Measurements from ENCODE around the gene IQCE.
"Not testable (repeated sequence)": the region's sequence is repeated elsewhere in the genome, so short reads cannot be mapped to it uniquely, and the experiment has no call there.

Gene IQCE

GRCh38 chr7:2585446-2585845, 26.7 kb downstream of the IQCE start:
- no peak for FAIRE-seq
- TF ChIP-seq POLR2A (IDR thresholded peaks at IDR 0.05; ENCODE audit: low read depth, low read length), result no peak
- no peak for DNase-seq (ENCODE audit: insufficient read length, low spot score)

DNA sequence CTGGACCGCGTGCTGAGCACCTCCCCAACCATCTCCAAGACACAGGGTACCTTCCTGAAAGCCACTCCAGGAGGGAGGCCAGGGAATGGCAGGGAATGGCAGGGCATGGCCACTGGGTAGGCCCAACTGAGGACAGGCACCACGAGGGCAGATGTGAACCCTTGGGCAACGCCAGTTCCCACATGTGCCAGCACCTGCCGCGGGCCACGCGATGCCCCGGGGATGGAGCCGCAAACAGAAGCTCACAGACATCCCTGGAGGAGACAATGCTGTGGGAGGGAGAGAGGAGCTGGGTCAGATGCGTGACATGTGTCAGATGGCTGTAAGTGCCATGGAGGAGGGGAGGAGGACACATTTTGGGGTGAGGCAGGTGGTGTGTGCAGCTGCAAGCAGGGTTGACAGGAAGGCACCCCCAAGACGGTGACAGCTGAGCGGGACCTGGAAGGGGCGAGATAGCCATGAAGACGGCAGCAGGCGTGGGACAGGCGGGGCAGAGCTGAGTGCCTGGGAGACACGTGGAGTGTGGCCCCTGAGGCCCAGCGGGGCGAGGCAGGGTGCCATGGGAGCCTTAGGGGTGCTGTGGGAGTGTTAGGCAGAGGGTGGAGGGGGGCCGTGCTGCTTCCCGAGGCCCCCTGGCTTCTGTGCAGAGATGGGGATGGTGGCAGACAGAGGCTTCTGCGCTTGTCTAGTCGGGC, 27.7 kb downstream of the IQCE start:
- TF ChIP-seq POLR2A (IDR thresholded peaks at IDR 0.05; ENCODE audit: low read depth, low read length), result no peak
- FAIRE-seq (no peak), DNase-seq (ENCODE audit: insufficient read length, low spot score) (no peak)

DNA sequence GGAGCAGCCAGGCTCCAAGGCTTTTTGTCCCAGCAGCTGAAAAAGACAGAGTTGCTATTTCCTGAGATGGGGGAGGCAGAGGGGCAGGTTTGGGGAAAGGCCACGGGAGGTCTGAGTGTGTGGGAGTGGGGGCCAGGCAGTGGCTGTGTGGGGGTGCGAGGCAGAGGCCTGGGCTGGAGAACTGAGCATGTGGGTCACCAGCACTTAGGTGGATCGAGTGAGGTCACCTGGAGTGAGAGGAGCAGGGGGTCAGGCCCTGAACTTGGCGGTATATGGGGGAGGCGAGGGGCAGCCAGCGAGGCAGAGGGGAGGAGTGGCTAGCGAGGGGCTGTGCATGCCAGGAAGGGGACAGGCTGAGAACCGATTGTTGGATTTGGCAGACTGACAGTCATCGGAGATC, 28.4 kb downstream of the IQCE start:
- FAIRE-seq, result no peak
- TF ChIP-seq POLR2A (IDR thresholded peaks at IDR 0.05; ENCODE audit: low read depth, low read length), result no peak
- DNase-seq (ENCODE audit: insufficient read length, low spot score), result no peak

- FAIRE-seq (no peak), DNase-seq (ENCODE audit: insufficient read length, low spot score) (no peak)
- no peak for TF ChIP-seq POLR2A (IDR thresholded peaks at IDR 0.05; ENCODE audit: low read depth, low read length)
These were observed 29.0 kb downstream of the IQCE start for GRCh38 chr7:2587778-2588177.

DNA sequence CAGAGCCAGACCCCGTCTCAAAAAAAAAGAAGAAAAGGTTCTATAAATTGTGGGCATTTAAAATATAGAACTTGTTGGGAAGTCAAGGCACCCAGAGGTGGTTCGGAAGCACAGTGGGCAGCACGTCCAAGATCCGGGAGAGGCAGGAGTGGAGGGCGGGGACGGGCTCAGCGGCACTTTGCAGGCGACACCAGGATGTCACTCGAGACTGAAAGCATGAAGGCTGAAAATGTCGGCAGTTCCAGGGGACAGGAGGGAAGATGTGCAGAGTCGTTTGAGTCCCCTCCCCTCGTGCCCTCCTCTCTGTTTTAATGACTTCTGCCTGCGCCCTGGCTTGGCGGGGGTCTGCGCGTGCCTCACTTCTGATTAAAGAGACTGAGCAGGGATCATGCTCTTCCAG, 30.6 kb downstream of the IQCE start:
- no peak for TF ChIP-seq POLR2A (IDR thresholded peaks at IDR 0.05; ENCODE audit: low read depth, low read length)
- no peak for FAIRE-seq
- no peak for DNase-seq (ENCODE audit: insufficient read length, low spot score)

DNA sequence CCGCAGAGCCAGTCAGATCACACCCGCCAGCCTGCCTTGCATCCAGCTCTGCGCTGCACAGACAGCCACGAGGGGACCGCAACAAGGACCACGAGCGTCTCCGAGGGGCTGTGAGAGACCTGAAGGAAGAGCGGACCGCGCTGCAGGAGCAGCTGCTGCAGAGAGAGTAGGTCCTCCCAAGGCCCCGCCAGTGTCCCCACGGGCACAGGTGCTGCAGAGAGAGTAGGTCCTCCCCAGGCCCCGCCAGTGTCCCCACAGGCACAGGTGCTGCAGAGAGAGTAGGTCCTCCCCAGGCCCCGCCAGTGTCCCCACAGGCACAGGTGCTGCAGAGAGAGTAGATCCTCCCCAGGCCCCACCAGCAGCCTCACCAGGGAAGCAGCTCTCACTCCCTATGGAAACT, 31.2 kb downstream of the IQCE start:
- not testable (repeated sequence) for FAIRE-seq; DNase-seq (ENCODE audit: insufficient read length, low spot score)

DNA sequence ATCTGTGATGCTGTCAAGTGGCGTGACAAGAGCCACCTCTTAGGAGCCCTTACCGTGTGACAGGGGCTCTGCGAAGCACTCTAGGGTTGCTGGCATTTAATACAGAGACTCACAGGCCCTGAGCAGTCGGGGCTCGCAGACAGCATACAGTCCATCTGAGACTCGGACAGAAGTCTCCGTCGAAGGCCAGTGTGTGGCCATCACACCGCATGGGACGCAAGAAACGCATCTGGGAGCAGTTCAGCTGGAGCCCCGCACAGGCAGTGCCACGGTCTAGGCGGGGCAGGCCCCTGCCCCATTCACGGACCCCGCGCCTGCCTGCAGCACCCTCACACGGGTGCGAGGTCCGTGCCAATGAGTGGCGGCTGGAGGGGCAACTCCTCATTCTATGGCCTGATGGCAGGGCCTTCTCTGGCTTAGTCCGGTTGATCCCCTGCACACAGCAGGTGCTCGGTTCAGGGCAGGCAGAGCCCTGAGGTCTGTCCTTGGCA, 33.6 kb downstream of the IQCE start:
- DNase-seq (ENCODE audit: insufficient read length, low spot score), result no peak
- no peak for FAIRE-seq
- TF ChIP-seq POLR2A (IDR thresholded peaks at IDR 0.05; ENCODE audit: low read depth, low read length), result no peak

DNA sequence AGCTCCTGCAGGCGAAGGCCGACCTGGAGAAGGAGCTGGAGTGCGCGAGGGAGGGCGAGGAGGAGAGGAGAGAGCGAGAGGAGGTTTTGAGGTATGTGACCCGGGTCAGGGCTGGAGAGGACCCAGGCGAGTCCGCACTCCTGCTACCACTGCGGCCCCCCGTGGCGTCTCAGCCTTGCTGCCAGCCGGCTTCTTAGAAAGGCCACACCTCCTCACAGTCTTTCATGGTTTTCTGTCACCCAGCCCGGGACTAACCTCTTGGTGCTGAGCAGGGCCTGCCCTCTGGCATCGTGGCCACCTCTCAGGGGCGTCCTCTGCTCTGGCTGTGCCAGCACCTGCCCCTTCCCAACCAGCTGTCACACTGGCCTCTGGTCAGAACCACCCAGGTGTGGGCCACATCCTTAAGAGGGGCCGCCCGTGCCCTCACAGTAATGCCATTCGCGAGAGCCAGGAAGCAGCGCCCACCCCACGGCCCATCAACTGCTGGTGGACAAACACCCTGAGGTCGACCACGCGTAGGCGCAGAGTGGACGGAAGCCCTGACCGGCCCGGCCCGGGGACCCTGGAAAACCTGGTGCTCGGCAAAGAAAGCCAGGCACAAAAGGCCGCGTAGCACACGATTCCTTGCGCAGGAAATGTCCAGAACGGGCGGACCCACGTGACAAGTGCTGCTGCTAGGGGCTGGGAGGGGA, 34.4 kb downstream of the IQCE start:
- DNase-seq (ENCODE audit: insufficient read length, low spot score), result no peak
- no peak for FAIRE-seq
- TF ChIP-seq POLR2A (IDR thresholded peaks at IDR 0.05; ENCODE audit: low read depth, low read length), result no peak

DNA sequence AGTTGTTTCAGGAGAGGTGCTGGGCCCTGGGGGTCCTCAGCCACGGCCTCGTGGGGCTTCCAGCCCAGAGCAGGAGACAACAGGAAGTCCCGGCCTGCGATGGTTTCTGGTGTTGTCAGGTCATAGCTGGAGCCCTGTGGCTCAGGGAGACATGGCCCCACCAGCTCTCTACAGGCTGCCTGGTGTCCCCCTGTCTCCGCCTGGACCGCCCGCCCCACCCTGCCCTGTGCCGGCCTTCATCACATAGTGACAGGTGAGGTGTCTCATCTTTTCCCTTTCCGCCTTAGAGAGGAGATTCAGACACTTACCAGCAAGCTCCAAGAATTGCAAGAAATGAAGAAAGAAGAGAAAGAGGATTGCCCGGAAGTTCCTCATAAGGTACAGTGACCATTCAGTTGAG, 35.8 kb downstream of the IQCE start:
- no peak for TF ChIP-seq POLR2A (IDR thresholded peaks at IDR 0.05; ENCODE audit: low read depth, low read length)
- no peak for FAIRE-seq
- DNase-seq (ENCODE audit: insufficient read length, low spot score), result no peak

DNA sequence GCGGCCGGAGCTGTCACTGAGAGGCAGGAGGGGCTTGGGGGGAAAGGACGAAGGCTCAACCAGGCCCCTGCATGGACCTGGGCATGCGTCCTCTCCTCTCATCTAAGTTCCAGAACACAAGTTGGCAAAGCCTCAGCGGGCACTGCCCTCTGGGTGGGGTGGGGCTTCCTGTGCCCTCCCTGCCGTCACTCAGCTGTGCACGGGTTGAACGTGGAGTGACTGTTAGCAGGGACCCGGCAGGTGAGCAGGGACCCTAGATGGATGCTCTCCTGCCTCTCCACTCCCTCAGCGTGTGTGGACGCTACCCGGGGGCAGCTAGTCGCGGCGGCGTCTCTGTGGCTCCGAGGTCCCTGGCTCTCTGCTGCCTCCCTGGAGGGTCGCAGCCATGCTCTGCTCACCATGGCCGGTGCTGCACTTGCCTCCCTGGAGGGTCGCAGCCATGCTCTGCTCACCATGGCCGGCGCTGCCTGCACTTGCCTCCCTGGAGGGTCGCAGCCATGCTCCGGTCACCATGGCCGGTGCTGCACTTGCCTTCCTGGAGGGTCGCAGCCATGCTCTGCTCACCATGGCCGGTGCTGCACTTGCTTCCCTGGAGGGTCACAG, 36.6 kb downstream of the IQCE start:
- no peak for TF ChIP-seq POLR2A (IDR thresholded peaks at IDR 0.05; ENCODE audit: low read depth, low read length)
- FAIRE-seq (no peak), DNase-seq (ENCODE audit: insufficient read length, low spot score) (no peak)

- DNase-seq (ENCODE audit: insufficient read length, low spot score), result no peak
- no peak for FAIRE-seq
- no peak for TF ChIP-seq POLR2A (IDR thresholded peaks at IDR 0.05; ENCODE audit: low read depth, low read length)
These were observed 37.9 kb downstream of the IQCE start for GRCh38 chr7:2596464-2597272.

GRCh38 chr7:2597273-2597640, 38.5 kb downstream of the IQCE start:
- DNase-seq (ENCODE audit: insufficient read length, low spot score) (no peak), FAIRE-seq (no peak)
- no peak for TF ChIP-seq POLR2A (IDR thresholded peaks at IDR 0.05; ENCODE audit: low read depth, low read length)

DNA sequence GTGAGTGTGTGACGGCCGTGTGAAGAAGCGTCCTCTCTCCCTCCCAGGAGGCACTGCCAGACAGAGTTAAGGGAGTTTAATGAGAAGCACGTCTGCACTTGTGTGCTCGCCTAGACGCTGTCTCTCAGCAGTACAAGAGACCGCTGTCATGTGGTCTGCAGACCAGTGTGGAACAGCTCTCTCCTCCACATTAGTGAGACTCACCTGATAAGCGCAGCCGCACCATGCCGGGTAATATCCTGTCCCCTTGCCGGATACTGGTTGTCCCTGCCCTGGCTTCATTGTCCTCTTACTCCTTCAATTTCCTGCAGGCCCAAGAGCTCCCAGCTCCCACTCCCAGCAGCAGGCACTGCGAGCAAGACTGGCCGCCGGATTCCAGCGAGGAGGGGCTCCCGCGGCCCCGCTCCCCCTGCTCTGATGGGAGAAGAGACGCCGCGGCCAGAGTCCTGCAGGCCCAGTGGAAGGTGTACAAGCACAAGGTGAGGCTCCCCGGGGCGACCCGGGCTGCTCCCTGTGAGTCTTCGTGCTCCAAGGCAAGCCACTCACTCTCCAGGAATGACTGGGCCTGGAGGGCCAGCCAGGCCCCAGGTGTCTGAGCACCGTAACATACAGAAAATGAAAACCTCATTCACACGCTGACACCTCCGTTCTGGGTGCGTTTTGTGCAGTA, 39.5 kb downstream of the IQCE start:
- no peak for FAIRE-seq
- no peak for TF ChIP-seq POLR2A (IDR thresholded peaks at IDR 0.05; ENCODE audit: low read depth, low read length)
- DNase-seq (ENCODE audit: insufficient read length, low spot score), result no peak

GRCh38 chr7:2601065-2601464, 42.3 kb downstream of the IQCE start:
- DNase-seq (ENCODE audit: insufficient read length, low spot score) (no peak), FAIRE-seq (no peak)
- TF ChIP-seq POLR2A (IDR thresholded peaks at IDR 0.05; ENCODE audit: low read depth, low read length), result no peak
